Thyroid gland (tissue), 4 donors: ENCODE results near the gene KIFC3.

Experiments used
- CTCF ChIP-seq, 6 experiments: fragments of 200-600 bp in 3 of 6; fragments of 450-650 bp in 3 of 6; sonication (generic) in 3 of 6; IDR thresholded peaks; one replicate each; pipeline ENCODE4 v1.5.1; 2016 to 2019; ENCODE audit warnings: antibody characterized with exemption in 6 of 6, mild to moderate bottlenecking in 2 of 6, inconsistent platforms in 1 of 6, moderate library complexity in 1 of 6
- POLR2A ChIP-seq, 2 donors: fragments of 450-650 bp; IDR thresholded peaks; one replicate each; pipeline ENCODE4 v1.6.1; 2017; ENCODE audit warnings: antibody characterized with exemption in 2 of 2, mild to moderate bottlenecking in 2 of 2, moderate library complexity in 1 of 2

GRCh38 chr16:57778658-57779057 lies 23.6 kb downstream of the KIFC3 start:
- TF ChIP-seq POLR2A (IDR thresholded peaks at IDR 0.05) = no peak
- TF ChIP-seq CTCF (IDR thresholded peaks at IDR 0.05) = no peak
